ENCODE measurements around the gene TMEM181. TPM values are rescaled to one million over a fixed set of nuclear protein-coding genes. Genes with fewer than 3 reads are reported as not detected.

TMEM181 gene
- total and polyA plus RNA-seq, 2 of the 13 experiments (the other 11 are each of a cell fraction or from before 2014, with no cell fraction given): 59.1 to 108 TPM

GRCh38 chr6:158536891-158537798 lies 22.7 kb upstream of the TMEM181 start (continued):
- TF ChIP-seq, protein P1, sequence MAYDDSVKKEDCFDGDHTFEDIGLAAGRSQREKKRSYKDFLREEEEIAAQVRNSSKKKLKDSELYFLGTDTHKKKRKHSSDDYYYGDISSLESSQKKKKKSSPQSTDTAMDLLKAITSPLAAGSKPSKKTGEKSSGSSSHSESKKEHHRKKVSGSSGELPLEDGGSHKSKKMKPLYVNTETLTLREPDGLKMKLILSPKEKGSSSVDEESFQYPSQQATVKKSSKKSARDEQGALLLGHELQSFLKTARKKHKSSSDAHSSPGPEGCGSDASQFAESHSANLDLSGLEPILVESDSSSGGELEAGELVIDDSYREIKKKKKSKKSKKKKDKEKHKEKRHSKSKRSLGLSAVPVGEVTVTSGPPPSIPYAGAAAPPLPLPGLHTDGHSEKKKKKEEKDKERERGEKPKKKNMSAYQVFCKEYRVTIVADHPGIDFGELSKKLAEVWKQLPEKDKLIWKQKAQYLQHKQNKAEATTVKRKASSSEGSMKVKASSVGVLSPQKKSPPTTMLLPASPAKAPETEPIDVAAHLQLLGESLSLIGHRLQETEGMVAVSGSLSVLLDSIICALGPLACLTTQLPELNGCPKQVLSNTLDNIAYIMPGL (CRISPR knock-in tag; IDR thresholded peaks at IDR 0.05; ENCODE audit: borderline replicate concordance in 1 of 2, low read depth in 1 of 2): peak; percentile 36 to 37; a peak in 2 of 4 replicates
- TF ChIP-seq ZNF335 (CRISPR knock-in tag; IDR thresholded peaks at IDR 0.05) (no peak), ZNF687 (CRISPR knock-in tag; IDR thresholded peaks at IDR 0.05) (peak; percentile 90), ZNF557 (CRISPR knock-in tag; IDR thresholded peaks at IDR 0.05) (no peak), ZNF567 (CRISPR knock-in tag; IDR thresholded peaks at IDR 0.05; ENCODE audit: borderline replicate concordance) (peak; percentile 63; the same call in 1 of the 2 replicates), PPARG (CRISPR knock-in tag; conservative IDR thresholded peaks at IDR 0.05) (0 out of 2 replicates have a peak, but pooled peaks have one; percentile 18), ESRRA (CRISPR knock-in tag; IDR thresholded peaks at IDR 0.05; ENCODE audit: low read depth) (no peak), SCMH1 (CRISPR knock-in tag; IDR thresholded peaks at IDR 0.05; ENCODE audit: borderline replicate concordance) (no peak), ZNF577 (CRISPR knock-in tag; IDR thresholded peaks at IDR 0.05; ENCODE audit: borderline replicate concordance, low read depth) (no peak), ZNF354B (CRISPR knock-in tag; IDR thresholded peaks at IDR 0.05) (0 out of 2 replicates have a peak, but pooled peaks have one; percentile 78), ZSCAN29 (CRISPR knock-in tag; conservative IDR thresholded peaks at IDR 0.05) (no peak), TEAD2 (CRISPR knock-in tag; IDR thresholded peaks at IDR 0.05) (0 out of 2 replicates have a peak, but pooled peaks have one; percentile 28), ZNF558 (CRISPR knock-in tag; IDR thresholded peaks at IDR 0.05; ENCODE audit: borderline replicate concordance) (peak; percentile 75; the same call in 1 of the 2 replicates), ZNF263 (CRISPR knock-in tag; IDR thresholded peaks at IDR 0.05) (peak; percentile 85), MED13 (CRISPR knock-in tag; IDR thresholded peaks at IDR 0.05) (0 out of 2 replicates have a peak, but pooled peaks have one; percentile 41), LCORL (IDR thresholded peaks at IDR 0.05) (no peak), LCORL (CRISPR knock-in tag; IDR thresholded peaks at IDR 0.05) (peak; percentile 11; the same call in 1 of the 2 replicates), ZNF737 (CRISPR knock-in tag; IDR thresholded peaks at IDR 0.05; ENCODE audit: borderline replicate concordance) (no peak), ZSCAN25 (CRISPR knock-in tag; IDR thresholded peaks at IDR 0.05) (peak; percentile 50; the same call in 1 of the 2 replicates)
- TF ChIP-seq, protein P2, sequence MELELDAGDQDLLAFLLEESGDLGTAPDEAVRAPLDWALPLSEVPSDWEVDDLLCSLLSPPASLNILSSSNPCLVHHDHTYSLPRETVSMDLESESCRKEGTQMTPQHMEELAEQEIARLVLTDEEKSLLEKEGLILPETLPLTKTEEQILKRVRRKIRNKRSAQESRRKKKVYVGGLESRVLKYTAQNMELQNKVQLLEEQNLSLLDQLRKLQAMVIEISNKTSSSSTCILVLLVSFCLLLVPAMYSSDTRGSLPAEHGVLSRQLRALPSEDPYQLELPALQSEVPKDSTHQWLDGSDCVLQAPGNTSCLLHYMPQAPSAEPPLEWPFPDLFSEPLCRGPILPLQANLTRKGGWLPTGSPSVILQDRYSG (CRISPR knock-in tag; IDR thresholded peaks at IDR 0.05): peak; percentile 80

Data from HepG2 (cell line).